ENCODE data around the gene AFG1L.

- no peak for TF ChIP-seq POLR2AphosphoS5 (IDR thresholded peaks at IDR 0.05; ENCODE audit: low read depth, low read length)
- TF ChIP-seq TAF1 (IDR thresholded peaks at IDR 0.05; ENCODE audit: borderline replicate concordance, insufficient read depth, low read length) = no peak
- TF ChIP-seq REST (IDR thresholded peaks at IDR 0.05; ENCODE audit: insufficient read depth in 1 of 2, low read depth in 2 of 2, low read length in 2 of 2) = no peak
- TF ChIP-seq FOXP2 (optimal IDR thresholded peaks at IDR 0.05; ENCODE audit: borderline replicate concordance, extremely low read depth, extremely low read length, insufficient read depth) = no peak
- TF ChIP-seq SIN3A (IDR thresholded peaks at IDR 0.05; ENCODE audit: borderline replicate concordance, insufficient read depth, low read length) = no peak
Measured at GRCh38 chr6:108549241-108549640, 254.4 kb downstream of the AFG1L start.

All from PFSK-1 (cell line).